Epithelial cell of esophagus (primary cell): ENCODE results near the gene ZNF717.

Experiments used
- DNase-seq: peaks from one replicate; pipeline ENCODE4 v3.0.0; 2010; ENCODE audit warnings: low read depth
- H3K4me3 ChIP-seq: 2 replicates; pipeline ENCODE4 v1.5.1; 2011; ENCODE audit warnings: mild to moderate bottlenecking, low read length, control low read depth
- CTCF ChIP-seq: IDR thresholded peaks from 2 replicates; pipeline ENCODE4 v1.5.1; 2011; ENCODE audit warnings: low read depth, mild to moderate bottlenecking, low read length, control low read depth, inconsistent platforms; ENCODE audit not compliant: insufficient read depth; ENCODE audit errors: missing control alignments

ZNF717 gene

GRCh38 chr3:75768303-75769017, 16.9 kb downstream of the ZNF717 start:
- no peak for TF ChIP-seq CTCF
- no peak for DNase-seq
- no peak overlapping the region for H3K4me3 ChIP-seq

GRCh38 chr3:75737831-75738493, 47.4 kb downstream of the ZNF717 start:
- TF ChIP-seq CTCF = no peak
- peak; percentile 19 for DNase-seq
- no peak overlapping the region for H3K4me3 ChIP-seq

DNA sequence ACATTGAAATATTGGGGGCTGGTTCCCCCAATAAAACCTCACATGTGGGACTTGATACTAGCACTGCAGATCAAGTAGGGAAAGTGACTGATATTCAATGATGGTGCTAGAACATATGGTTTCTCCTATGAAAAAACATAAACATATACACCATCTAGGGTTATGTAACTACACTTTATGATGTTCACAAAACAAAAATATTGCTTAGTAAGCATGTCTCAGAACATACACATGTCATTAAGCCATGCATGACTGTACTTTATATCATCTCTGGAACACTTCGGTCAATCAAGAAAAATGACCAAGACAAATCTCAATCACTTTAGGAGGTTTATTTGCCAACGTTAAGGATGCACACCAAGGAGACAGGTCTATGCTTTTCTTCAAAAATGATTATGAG, 57.4 kb downstream of the ZNF717 start:
- no peak for TF ChIP-seq CTCF

GRCh38 chr3:75692061-75692460, 93.3 kb downstream of the ZNF717 start:
- H3K4me3 ChIP-seq = no peak overlapping the region
- DNase-seq = no peak
- TF ChIP-seq CTCF = no peak

More for the DNA sequence above, 57.4 kb downstream of the ZNF717 start:
- DNase-seq = no peak
- H3K4me3 ChIP-seq = no peak overlapping the region

GRCh38 chr3:75687323-75687722, 98.0 kb downstream of the ZNF717 start:
- DNase-seq = no peak
- H3K4me3 ChIP-seq = no peak overlapping the region
- TF ChIP-seq CTCF = no peak
